IMR-90 (cell line): ENCODE data around the gene PCDHGA3. TPM values are rescaled to one million over a fixed set of nuclear protein-coding genes. Genes with fewer than 3 reads are reported as not detected.

Source experiments
- ATAC-seq: fragments of 200-7000 bp; cut with Tn5 transposase; 2 replicates; pipeline ENCODE4 v1.9.1; 2020; ENCODE audit warnings: low read depth, mild to moderate bottlenecking, moderate library complexity
- BruUV-seq: library from RNA; stranded (reverse); fragments of 400-500 nt; replicated peaks from 2 replicates; lab custom pipeline; 2021; lab: Mats Ljungman, UMichigan
- CTCF ChIA-PET: fragments of 300-600 bp; formaldehyde crosslinking; extraction: SDS; loops from one replicate; lab custom pipeline; 2021; ENCODE audit warnings: antibody characterized with exemption; lab: Yijun Ruan, JAX
- POLR2A ChIA-PET: fragments of 300-600 bp; sonication (Branson Sonifier 250); formaldehyde crosslinking; loops from one replicate; lab custom pipeline; 2022; ENCODE audit warnings: antibody characterized with exemption; ENCODE audit not compliant: unreplicated experiment; lab: Charles Lee
- DNase-seq: peaks from one replicate; pipeline ENCODE4 v3.0.0; 2013
- H2AFZ ChIP-seq: replicated peaks from 2 replicates; pipeline ENCODE3; 2013; ENCODE audit warnings: low read length, mild to moderate bottlenecking; ENCODE audit not compliant: poor library complexity
- H2AK5ac ChIP-seq: 2 replicates; pipeline ENCODE4 v1.6.1; 2013; ENCODE audit warnings: low read depth, low read length, inconsistent platforms
- H2AK9ac ChIP-seq: replicated peaks from 2 replicates; pipeline ENCODE3; 2013; ENCODE audit warnings: mild to moderate bottlenecking, low read depth, low read length, moderate library complexity; ENCODE audit not compliant: poor library complexity
- H2BK120ac ChIP-seq: 2 replicates; pipeline ENCODE4 v1.6.1; 2013; ENCODE audit warnings: low read depth, low read length, inconsistent platforms
- H2BK15ac ChIP-seq: 3 replicates; pipeline ENCODE4 v1.6.1; 2013; ENCODE audit warnings: low read depth, low read length, inconsistent platforms
- H2BK20ac ChIP-seq: 2 replicates; pipeline ENCODE4 v1.6.1; 2013; ENCODE audit warnings: low read depth, mild to moderate bottlenecking, inconsistent platforms, low read length, moderate library complexity
- H2BK5ac ChIP-seq: 2 replicates; pipeline ENCODE4 v1.6.1; 2013; ENCODE audit warnings: mild to moderate bottlenecking, low read depth, low read length, inconsistent platforms; ENCODE audit not compliant: poor library complexity, severe bottlenecking
- H3K14ac ChIP-seq: replicated peaks from 2 replicates; pipeline ENCODE4 v1.6.1; 2013; ENCODE audit warnings: low read depth, low read length, inconsistent platforms
- H3K18ac ChIP-seq: 2 replicates; pipeline ENCODE4 v1.6.1; 2013; ENCODE audit warnings: low read depth, low read length, control low read depth
- H3K23ac ChIP-seq: 2 replicates; pipeline ENCODE4 v1.6.1; 2013; ENCODE audit warnings: low read depth, low read length, inconsistent platforms
- H3K27ac ChIP-seq: 2 replicates; pipeline ENCODE4 v1.5.1; 2013; ENCODE audit warnings: mild to moderate bottlenecking, control low read depth, low read length; ENCODE audit not compliant: insufficient read depth
- H3K27me3 ChIP-seq: 2 replicates; pipeline ENCODE4 v1.6.1; 2013; ENCODE audit warnings: low read length; ENCODE audit not compliant: control insufficient read depth, insufficient read depth
- H3K36me3 ChIP-seq: 2 replicates; pipeline ENCODE4 v1.6.1; 2013; ENCODE audit warnings: low read length, mixed read lengths; ENCODE audit not compliant: control insufficient read depth, insufficient read depth
- H3K4ac ChIP-seq: 2 replicates; pipeline ENCODE4 v1.6.1; 2013; ENCODE audit warnings: low read depth, low read length, inconsistent platforms
- H3K4me1 ChIP-seq: 2 replicates; pipeline ENCODE4 v1.6.1; 2013; ENCODE audit warnings: low read length, mixed read lengths; ENCODE audit not compliant: control insufficient read depth, insufficient read depth
- H3K4me2 ChIP-seq: 2 replicates; pipeline ENCODE4 v1.6.1; 2013; ENCODE audit warnings: low read depth, mild to moderate bottlenecking, control low read depth, low read length, moderate library complexity
- H3K4me3 ChIP-seq: 2 replicates; pipeline ENCODE4 v1.5.1; 2013; ENCODE audit warnings: low read depth, mild to moderate bottlenecking, control low read depth, low read length, moderate library complexity; ENCODE audit not compliant: insufficient read depth
- H3K56ac ChIP-seq: 2 replicates; pipeline ENCODE4 v1.6.1; 2013; ENCODE audit warnings: low read length, inconsistent platforms; ENCODE audit not compliant: insufficient read depth; ENCODE audit errors: extremely low read depth
- H3K79me1 ChIP-seq, 2 experiments: 2 replicates each; pipeline ENCODE4 v1.6.1; 2013; ENCODE audit warnings: low read length in 2 of 2, inconsistent platforms in 1 of 2, low read depth in 1 of 2
- H3K9ac ChIP-seq: 2 replicates; pipeline ENCODE4 v1.6.1; 2013; ENCODE audit warnings: low read depth, low read length, control low read depth
- H3K9me1 ChIP-seq: 2 replicates; pipeline ENCODE4 v1.6.1; 2013; ENCODE audit warnings: low read length, inconsistent platforms; ENCODE audit not compliant: insufficient read depth
- H3K9me3 ChIP-seq: 2 replicates; pipeline ENCODE4 v1.6.1; 2013; ENCODE audit warnings: low read length; ENCODE audit not compliant: control insufficient read depth, insufficient read depth
- H4K20me1 ChIP-seq: 2 replicates; pipeline ENCODE4 v1.6.1; 2013; ENCODE audit warnings: low read length, inconsistent platforms; ENCODE audit not compliant: insufficient read depth
- H4K5ac ChIP-seq: 2 replicates; pipeline ENCODE4 v1.6.1; 2013; ENCODE audit warnings: mild to moderate bottlenecking, low read depth, low read length, control low read depth
- H4K8ac ChIP-seq, 2 experiments: 2 replicates each; pipeline ENCODE4 v1.6.1; 2013; ENCODE audit warnings: low read depth in 2 of 2, low read length in 2 of 2, control low read depth in 1 of 2, inconsistent platforms in 1 of 2
- H4K91ac ChIP-seq: 2 replicates; pipeline ENCODE4 v1.6.1; 2013; ENCODE audit warnings: low read depth, low read length, inconsistent platforms; ENCODE audit not compliant: insufficient read depth
- BHLHE40 ChIP-seq: fragments of 150-350 bp; IDR thresholded peaks from 2 replicates; pipeline ENCODE4 v1.6.1; 2016; ENCODE audit warnings: mild to moderate bottlenecking, low read depth, low read length
- CEBPB ChIP-seq: IDR thresholded peaks from 2 replicates; pipeline ENCODE4 v1.6.1; 2012; ENCODE audit warnings: low read depth, low read length, improper control_type of control experiment
- CHD1 ChIP-seq: IDR thresholded peaks from 2 replicates; pipeline ENCODE4 v1.6.1; 2012; ENCODE audit warnings: low read depth, low read length, improper control_type of control experiment
- FOS ChIP-seq: fragments of 150-350 bp; IDR thresholded peaks from 2 replicates; pipeline ENCODE4 v1.6.1; 2016; ENCODE audit warnings: low read depth, low read length
- NFE2L2 ChIP-seq: fragments of 150-350 bp; IDR thresholded peaks from 2 replicates; pipeline ENCODE4 v1.6.1; 2016; ENCODE audit warnings: low read depth, mild to moderate bottlenecking, low read length
- POLR2A ChIP-seq: IDR thresholded peaks from 2 replicates; pipeline ENCODE4 v1.6.1; 2012; ENCODE audit warnings: mild to moderate bottlenecking, low read depth, low read length
- RAD21 ChIP-seq: IDR thresholded peaks from 2 replicates; pipeline ENCODE4 v1.6.1; 2012; ENCODE audit warnings: low read length, improper control_type of control experiment
- SMC3 ChIP-seq: fragments of 150-350 bp; IDR thresholded peaks from 2 replicates; pipeline ENCODE4 v1.6.1; 2016; ENCODE audit warnings: low read depth, mild to moderate bottlenecking, antibody characterized with exemption, low read length, moderate library complexity
- dilution Hi-C: fragments of 300-500 bp; cut with HindIII; formaldehyde crosslinking; loops from one replicate; pipeline ENCODE4 v1.14.3; 2018; ENCODE audit warnings: low sequenced_read_pairs; ENCODE audit not compliant: unreplicated experiment
- in situ Hi-C: fragments of 300-500 bp; cut with MboI; formaldehyde crosslinking; loops from 3 replicates; pipeline ENCODE4 v1.14.3; 2019; ENCODE audit warnings: low sequenced_read_pairs, inconsistent platforms, mixed read lengths
- intact Hi-C: fragments of 100-400 bp; cut with micrococcal nuclease; formaldehyde crosslinking; loops from 2 replicates; pipeline ENCODE4 v1.10.0; 2022
- polyA plus RNA-seq, 3 experiments: library from polyadenylated mRNA; depleted of rRNA; stranded (reverse); fragments of >200 nt; gene quantifications; 2 replicates each; pipeline ENCODE4 v1.2.3, GENCODE V29; 2012; ENCODE audit warnings: low replicate concordance in 1 of 3
- total RNA-seq: library from RNA; depleted of rRNA; stranded (reverse); fragments of >200 nt; gene quantifications from 2 replicates; pipeline ENCODE4 v1.2.3, GENCODE V29; 2012

Gene PCDHGA3
- total and polyA plus RNA-seq, 2 of the 4 experiments (the other 2 are of a cell fraction), result 1.4 to 1.6 TPM

GRCh38 chr5:141313711-141314110 is 29.9 kb upstream of the PCDHGA3 start:
- Histone ChIP-seq H3K9me3 (peaks cover 42% of the 10 kb centered on the region), H2AK5ac (no peak overlapping the region), H3K14ac (no peak overlapping the region), H3K27me3 (no peaks in the 10 kb centered on the region), H2AFZ (no peak overlapping the region), H2BK20ac (no peak overlapping the region), H2BK15ac (no peak overlapping the region), H2BK5ac (no peak overlapping the region), H4K5ac (no peak overlapping the region), H3K4me3 (no peak overlapping the region), H3K27ac (no peak overlapping the region), H3K79me1 (peaks cover 6% of the 10 kb centered on the region in 2 experiments; a peak in 3 of 4 replicates), H3K9me1 (no peaks in the 10 kb centered on the region), H4K8ac (no peak overlapping the region), H3K18ac (no peak overlapping the region), H4K20me1 (no peaks in the 10 kb centered on the region), H3K36me3 (peaks cover 5% of the 10 kb centered on the region), H3K23ac (no peak overlapping the region), H4K91ac (no peak overlapping the region), H2BK120ac (no peak overlapping the region), H3K4me1 (no peaks in the 10 kb centered on the region), H3K9ac (no peak overlapping the region), H3K4me2 (no peak overlapping the region), H2AK9ac (no peak overlapping the region), H3K56ac (no peak overlapping the region), H3K4ac (no peak overlapping the region)
- in situ Hi-C loops (no loop called here), intact Hi-C loops (no loop called here), dilution Hi-C loops (no loop called here)
- ChIA-PET POLR2A (no interaction called here), CTCF (no interaction called here)
- no peak for DNase-seq
- ATAC-seq, result no peak
- TF ChIP-seq RAD21 (no peak), FOS (no peak), NFE2L2 (no peak), CEBPB (no peak), SMC3 (no peak), POLR2A (no peak), BHLHE40 (no peak), CHD1 (no peak)
- no TSS peak for BruUV-seq
